ENCODE data around the gene ADAMTS2.

Gene ADAMTS2

DNA sequence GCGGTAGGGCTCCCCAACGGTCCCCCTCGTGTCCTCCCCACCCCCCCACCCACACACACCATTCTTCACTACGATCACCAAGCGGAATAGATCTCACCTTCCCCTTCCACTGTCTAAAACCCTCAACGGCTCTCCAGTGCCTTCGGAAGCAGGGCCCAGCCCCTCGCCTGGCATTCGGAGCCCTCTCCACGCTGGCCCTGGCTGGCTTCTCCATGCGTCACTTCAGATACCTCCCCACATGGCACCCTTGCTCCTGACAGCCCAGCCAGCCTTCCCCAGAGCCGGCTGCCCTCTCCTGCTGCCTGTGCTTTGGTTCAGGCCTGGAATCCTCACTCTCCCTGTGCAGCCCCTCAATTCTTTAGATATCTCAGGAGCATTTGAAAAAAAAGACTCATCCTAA is 158.5 kb downstream of the ADAMTS2 start:
- no peak overlapping the region for H3K4me3 ChIP-seq (replicated peaks; ENCODE audit: low read depth, low read length)
- TF ChIP-seq, protein P1, sequence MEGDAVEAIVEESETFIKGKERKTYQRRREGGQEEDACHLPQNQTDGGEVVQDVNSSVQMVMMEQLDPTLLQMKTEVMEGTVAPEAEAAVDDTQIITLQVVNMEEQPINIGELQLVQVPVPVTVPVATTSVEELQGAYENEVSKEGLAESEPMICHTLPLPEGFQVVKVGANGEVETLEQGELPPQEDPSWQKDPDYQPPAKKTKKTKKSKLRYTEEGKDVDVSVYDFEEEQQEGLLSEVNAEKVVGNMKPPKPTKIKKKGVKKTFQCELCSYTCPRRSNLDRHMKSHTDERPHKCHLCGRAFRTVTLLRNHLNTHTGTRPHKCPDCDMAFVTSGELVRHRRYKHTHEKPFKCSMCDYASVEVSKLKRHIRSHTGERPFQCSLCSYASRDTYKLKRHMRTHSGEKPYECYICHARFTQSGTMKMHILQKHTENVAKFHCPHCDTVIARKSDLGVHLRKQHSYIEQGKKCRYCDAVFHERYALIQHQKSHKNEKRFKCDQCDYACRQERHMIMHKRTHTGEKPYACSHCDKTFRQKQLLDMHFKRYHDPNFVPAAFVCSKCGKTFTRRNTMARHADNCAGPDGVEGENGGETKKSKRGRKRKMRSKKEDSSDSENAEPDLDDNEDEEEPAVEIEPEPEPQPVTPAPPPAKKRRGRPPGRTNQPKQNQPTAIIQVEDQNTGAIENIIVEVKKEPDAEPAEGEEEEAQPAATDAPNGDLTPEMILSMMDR (IDR thresholded peaks at IDR 0.05; ENCODE audit: low read depth, low read length, missing control alignments): no peak
- DNase-seq (ENCODE audit: extremely low read depth, low read depth): no peak

DNA sequence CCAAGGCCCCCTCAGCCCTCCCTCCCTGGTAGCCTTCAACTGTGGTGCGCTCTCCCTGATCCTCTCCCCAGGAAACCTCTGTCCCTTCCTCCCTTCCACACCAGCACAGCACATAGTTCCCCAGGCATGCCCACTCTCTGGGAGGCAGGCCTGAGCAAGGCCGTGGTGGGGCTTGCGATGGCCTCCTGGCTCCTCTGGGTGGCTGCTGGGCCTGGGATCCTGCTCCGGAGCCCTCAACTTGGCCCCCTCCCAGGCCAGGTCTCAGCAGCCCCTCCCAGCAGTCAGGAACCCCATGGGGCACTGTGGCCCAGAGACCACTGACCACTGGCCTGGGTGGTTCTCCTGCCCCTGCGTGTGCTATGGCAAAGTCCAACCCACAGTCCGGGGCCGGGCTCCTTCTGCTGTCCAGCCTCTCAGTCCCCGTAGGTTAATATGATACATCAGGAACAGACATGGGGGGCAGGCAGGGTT is 159.3 kb downstream of the ADAMTS2 start:
- TF ChIP-seq, protein P1 (IDR thresholded peaks at IDR 0.05; ENCODE audit: low read depth, low read length, missing control alignments): no peak
- no peak for DNase-seq (ENCODE audit: extremely low read depth, low read depth)
- H3K4me3 ChIP-seq (replicated peaks; ENCODE audit: low read depth, low read length): no peak overlapping the region

DNA sequence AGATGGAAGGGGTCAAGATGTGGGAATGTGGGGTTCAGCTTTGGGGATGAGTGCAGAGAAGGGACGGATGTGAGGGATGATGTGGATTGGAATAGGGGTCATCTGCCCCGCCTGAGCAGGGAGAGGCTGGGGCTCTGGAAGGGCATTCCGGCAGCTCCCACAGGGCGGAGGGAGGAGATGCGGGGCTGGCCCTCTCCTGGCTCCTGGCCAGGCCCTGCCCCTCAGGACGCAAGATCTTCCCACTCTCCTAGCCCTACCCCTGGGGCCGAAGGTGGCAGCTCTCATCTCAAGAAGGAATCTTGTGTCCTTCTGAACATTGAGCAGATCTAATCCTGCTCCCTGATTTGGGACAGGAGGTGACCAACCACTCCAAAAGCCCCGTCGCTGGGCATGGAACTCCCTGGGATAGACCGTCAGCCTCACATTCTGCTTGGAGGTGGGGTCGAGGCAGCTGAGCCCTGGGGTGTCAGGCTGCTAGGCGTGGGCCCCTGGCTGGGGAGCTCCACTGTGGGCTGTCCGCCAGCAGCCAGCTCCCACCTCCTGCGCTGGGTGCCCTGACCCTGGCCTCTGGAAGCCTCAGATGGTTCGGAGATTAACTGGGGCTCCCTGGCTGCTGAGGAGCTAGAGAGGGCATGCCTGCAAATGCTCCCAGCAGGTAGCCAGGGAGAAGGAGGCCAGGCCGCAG is 159.9 kb downstream of the ADAMTS2 start:
- TF ChIP-seq, protein P1 (IDR thresholded peaks at IDR 0.05; ENCODE audit: low read depth, low read length, missing control alignments): no peak
- no peak overlapping the region for H3K4me3 ChIP-seq (replicated peaks; ENCODE audit: low read depth, low read length)
- no peak for DNase-seq (ENCODE audit: extremely low read depth, low read depth)

GRCh38 chr5:179184521-179185050 is 160.7 kb downstream of the ADAMTS2 start:
- no peak for DNase-seq (ENCODE audit: extremely low read depth, low read depth)
- no peak overlapping the region for H3K4me3 ChIP-seq (replicated peaks; ENCODE audit: low read depth, low read length)
- TF ChIP-seq, protein P1 (IDR thresholded peaks at IDR 0.05; ENCODE audit: low read depth, low read length, missing control alignments): no peak

GRCh38 chr5:179183481-179183880 is 161.8 kb downstream of the ADAMTS2 start:
- DNase-seq (ENCODE audit: extremely low read depth, low read depth): no peak

GRCh38 chr5:179182601-179183000 is 162.7 kb downstream of the ADAMTS2 start:
- TF ChIP-seq, protein P1 (IDR thresholded peaks at IDR 0.05; ENCODE audit: low read depth, low read length, missing control alignments): no peak
- H3K4me3 ChIP-seq (replicated peaks; ENCODE audit: low read depth, low read length): no peak overlapping the region
- DNase-seq (ENCODE audit: extremely low read depth, low read depth): no peak

More at GRCh38 chr5:179183481-179183880, 161.8 kb downstream of the ADAMTS2 start:
- H3K4me3 ChIP-seq (replicated peaks; ENCODE audit: low read depth, low read length): no peak overlapping the region
- TF ChIP-seq, protein P1 (IDR thresholded peaks at IDR 0.05; ENCODE audit: low read depth, low read length, missing control alignments): no peak
